HG03575 (cell line): Measurements from ENCODE around the gene ACTG1.

Experiments
- ATAC-seq: cut with Tn5 transposase; IDR thresholded peaks from one replicate; pipeline ENCODE4 v1.9.1; 2021; ENCODE audit not compliant: unreplicated experiment, insufficient number of reproducible peaks, low FRiP score; ENCODE audit errors: extremely low read depth

The ACTG1 gene

DNA sequence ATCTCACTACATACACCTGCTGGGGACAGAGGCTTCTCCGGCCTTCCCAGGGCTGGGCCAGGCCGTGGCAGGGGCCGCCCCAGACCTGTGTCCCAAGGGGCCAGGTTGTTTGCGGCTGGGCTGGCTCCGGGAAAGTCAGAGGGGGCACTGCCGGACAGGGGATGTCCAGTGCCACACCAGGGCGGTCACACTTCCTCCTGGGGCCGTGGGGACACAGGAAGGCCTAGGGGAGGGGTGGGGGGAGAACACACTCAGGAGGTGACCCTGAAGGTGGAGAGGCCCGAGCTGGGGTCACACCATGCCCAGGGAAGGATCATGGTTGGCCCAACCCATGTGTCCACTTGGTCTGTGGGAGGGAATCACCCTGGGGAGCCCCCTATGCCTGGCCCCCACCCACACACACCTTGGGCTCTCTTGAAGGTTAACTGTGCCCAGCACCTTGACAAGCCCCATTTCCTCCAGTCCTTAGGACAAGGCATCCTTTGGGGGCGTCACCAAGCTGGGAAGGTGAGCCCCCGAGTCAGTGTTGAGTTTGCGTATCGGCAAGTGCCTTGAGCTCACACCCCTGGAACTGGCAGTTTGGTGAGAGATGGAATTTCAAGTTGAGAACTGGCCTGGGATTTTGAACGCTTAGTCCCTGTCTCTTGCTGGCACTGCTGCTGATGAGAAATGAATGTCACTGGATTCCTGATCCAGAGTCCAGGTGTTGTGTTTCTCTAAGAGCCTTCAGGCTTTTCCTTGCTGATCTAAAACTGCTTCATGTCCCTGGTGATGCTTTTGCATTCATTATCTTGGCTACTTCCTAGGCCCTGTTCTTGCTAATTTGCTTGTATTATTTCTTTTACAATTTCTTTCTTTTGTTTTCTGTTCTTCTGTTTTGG is 7.7 kb upstream of the ACTG1 start:
- no peak for ATAC-seq

DNA sequence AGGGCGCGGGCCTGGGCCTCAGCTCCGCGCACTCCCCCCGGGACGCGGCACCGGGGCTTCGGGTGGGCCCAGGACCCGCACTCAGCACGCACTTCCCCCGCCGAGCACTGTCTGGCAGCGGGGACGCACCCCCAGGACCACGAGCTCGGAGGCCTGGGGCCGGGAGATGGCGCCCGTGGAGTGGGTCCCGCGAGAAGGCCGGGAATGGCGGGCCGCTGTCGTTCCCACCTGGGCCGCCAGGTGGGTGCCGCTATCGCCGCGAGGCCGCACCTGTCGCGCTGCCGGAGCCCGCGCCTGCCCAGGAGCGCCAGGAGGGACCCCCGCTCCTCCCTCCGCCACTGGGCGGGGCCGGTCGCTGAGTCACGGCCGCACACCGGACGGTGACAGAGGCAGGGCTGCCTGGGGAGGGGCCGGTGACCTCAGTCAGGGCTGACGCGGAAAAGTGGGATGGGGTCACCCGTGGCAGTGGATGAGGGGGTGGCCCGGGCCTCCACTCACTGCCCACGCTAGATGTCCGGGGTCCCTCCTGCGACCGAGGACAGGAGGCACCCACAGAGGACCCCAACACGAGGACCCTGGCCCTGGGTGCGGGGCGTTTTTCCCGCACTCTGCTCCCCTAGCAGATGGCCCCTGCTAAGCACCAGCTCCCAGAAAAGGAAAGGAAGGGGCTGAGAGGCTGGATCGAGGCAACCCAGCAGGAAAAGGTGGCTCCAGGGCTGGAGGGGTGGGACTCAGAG is 6.9 kb upstream of the ACTG1 start:
- ATAC-seq = no peak

DNA sequence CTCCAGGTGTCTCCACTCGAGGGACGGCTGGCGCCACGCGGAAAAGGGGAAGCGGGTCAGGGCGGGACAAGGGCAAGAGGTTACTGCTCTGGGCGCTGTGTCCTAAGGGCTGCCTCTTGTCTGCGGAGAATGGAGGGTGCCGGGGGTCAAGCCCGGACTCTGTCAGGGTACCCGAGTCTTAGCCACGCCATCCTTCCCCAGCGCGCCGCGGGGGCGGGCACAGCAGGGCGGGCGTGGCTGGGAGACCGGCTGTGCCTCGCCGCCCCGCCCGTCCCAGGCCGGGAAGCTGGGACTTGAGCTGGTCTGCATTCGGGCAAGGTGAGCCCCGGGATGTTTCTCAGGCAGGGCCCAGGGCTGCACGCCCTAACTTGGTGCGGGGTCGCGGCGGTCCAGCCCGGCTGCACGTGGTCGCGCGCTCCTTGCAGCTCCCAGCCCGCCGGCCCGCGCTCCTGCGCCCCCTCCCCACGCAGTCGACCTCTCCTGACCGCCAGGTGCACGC is 6.2 kb upstream of the ACTG1 start:
- ATAC-seq = no peak

DNA sequence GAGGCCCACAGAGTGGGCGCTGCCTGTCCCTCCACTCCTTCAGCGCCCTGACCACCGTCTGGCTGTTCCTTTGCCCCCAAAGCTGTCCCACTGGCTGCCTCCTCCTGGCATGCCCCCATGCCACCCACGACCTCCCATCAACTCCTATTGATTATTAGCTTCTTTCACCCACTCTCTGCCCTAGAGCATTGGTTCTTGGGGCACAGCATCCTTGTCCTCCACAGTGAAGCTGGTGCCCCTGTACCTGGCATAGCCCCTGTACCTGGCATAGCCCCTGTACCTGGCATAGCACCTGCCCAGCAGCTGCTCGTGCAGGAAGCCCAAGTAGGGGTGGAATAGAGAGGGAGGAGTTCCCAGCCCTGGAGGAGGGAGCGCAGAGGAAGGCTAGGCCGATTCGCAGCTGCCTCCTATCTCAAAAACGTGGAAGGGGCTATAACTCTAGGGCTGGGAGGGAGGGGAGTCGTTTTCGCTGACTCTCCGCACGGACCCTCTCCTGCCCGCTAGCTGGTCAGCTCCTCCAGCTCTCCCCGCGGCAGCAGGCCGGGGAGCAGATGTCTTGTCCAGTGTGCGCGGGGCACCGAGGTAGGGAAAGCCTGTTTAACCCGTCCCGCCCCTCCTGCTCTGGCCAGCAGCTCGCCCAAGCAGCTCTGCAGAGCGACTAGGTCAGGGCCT is 5.7 kb upstream of the ACTG1 start:
- ATAC-seq = no peak

DNA sequence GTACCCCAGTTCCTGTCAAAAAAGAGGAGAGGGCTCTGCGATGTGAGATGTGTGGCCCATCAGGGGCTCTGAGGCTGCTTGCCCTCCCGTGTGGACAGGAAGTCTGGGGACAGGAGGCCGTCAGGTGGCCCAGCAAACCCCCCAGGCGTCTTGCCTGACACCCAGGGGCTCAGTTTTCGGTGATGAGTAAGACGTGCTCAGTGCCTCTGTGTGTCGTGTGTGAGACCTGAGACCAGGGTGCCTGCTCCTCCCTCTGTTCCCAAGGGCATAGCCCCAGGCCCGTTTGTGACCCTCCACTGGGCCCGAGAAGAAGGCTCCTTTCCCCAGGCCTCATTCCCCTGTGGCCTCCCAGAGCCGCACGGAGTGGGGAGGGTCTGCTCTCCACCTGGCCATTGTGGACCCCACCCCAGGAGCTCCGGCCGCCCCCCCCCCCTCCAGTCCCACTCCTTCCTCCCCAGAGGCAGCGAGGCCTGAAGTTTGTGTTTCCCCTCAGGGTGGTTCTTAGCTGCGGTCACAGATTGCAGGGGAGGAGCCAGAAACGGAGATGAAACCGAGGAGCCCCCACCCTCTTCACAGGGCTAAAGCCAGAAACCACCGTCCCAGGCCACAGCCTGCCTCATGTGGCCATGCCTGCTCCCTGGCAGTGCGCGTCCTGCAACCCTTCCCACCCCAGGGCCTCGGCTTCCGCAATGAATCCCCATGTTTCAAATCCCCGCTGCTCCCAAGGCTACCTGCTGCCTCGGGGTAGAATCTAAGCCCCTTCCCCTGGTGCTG is 4.9 kb upstream of the ACTG1 start:
- ATAC-seq = no peak

DNA sequence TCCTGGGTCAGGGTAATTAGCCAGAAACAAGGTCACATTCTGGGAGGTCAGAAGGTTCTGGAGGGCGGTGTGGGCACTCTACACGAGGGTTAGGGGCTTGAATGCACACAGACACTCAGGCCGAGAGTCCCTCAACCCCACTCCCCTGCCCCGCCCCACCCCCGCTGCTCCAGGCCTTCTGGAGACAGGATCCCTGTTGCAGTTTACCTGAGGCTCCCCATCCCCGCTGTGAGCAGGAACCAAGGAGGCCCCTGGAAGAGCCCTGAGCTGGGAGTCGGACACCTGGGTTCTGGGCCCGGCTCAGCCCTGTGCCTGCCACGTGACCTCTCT is 4.4 kb upstream of the ACTG1 start:
- no peak for ATAC-seq

DNA sequence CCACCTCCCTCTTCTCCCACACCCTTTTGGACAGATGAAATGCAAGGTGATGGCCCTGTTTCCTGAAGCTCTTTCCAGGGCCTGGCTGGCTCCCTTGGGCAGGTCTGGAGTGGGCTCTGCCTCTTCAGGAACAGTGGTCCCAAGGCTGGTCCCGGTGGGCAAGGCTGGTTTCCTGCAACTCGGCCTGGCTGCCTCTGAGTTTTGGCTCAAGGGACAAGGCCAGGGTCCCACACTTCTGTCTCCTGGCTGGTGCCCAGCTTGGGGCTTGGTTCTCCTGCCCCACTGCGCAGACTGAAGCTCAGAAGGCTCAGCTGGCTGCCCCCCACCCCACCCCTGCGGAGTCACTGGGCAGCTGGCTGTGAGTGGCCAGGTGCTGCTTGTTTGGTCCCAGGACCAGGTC is 3.8 kb upstream of the ACTG1 start:
- ATAC-seq = no peak

DNA sequence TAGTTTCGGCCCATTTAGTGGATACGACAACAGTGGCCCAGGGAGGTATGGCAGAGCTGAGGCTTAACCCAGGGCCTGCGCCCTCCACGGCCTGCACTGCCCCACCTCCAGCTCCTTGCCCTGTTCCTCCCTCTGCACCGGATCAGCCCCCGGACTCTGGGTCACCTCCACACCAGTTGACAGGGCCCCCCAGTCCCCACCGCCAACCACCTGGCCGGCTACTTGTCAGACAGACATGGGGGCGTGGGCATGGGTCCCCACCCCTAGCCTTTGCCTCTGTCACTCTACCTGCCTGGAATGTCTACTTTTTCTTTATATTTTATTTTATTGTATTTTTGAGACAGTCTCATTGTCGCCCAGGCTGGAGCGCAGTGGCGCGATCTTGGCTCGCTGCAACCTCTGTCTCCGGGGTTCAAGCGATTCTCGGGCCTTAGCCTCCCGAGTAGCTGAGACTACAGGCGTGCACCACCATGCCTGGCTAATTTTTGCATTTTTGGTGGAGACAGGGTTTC is 3.0 kb upstream of the ACTG1 start:
- ATAC-seq = no peak

DNA sequence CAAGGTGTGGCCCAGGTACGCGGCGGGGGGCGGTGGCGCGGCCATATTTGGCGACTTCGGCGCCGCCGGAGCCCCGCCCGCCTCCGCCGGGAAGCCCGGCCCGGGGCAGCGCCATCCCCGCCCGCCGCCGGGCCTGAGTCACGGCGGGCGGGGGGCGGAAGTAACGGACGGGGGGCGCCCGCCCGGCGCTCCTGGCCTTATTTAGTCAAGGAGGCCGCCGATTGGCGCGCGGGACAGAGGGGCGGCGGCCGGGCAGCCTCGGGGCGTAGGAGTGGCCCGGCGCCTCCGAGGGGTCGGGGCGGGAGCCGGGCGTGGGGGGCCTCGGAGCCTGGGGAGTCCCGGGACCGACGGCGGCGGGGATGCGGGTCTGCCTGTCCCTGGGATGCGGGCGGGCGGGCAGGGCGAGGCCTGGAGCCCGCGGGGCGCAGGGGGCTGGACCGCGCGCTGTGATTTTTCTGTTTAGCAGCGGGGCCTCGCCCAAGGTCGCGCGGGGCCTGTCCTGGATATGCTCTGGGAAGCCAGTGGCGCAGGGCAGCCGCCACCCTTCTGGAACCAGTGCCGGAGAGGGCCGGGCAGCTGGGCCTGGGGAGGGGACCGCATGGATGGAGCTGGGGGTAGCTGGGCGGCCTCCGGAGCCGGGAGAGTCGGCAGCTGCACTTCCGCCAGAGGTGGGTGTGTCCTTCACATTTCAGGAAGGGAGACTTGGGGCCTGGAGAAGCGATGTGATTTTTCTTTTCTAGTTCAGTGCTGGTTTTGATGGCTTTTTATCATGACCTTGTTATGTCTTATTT is 2.3 kb upstream of the ACTG1 start:
- no peak for ATAC-seq

DNA sequence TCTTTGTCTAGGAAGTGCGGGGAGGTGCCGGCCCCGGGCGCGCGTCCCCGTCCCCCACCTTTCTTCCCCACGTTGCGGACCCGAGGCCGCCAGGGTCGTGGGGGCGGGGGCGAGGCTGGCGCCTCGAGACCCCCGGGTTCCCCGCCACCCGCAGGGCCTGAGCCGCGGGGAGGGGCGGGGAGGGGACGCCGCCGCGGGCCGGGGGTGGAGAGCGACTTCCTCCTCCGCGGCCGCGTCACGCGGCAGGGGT is 1.8 kb upstream of the ACTG1 start:
- ATAC-seq = no peak

DNA sequence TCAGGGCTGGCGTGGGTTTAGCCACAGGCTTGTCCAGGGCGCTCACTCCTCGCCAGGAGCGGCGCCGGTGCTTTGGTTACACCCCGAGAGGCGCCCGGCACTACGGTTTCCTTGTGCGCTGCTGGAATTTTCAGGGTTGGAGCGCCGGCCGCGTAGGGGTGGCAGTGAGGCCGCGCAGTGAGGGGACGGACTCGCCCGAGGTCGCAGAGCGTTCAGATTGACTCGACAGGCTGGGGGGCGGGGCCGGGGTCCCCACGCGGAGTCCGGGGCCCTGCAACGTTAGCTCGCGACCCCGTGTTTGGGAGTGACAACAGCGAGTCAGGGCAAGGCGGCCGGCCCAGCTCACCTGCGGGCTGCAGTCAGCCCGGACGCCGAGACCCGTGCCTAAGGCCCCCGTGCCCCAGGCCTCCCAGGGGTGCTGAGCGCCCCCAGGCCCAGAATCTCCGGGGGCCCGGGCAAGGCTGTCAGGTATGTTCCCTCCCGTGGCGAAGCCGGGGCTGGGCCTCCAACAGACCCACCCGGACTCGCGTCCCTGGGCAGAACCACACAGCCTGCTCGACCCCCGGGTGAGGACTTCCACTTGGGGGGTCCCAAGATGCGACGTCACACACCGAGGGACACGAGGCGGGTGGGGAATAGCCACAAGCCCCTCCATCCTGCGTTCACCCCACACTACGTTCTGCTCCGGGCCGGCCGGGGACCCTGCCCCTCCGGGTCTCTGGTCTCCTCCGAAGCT is 1.3 kb upstream of the ACTG1 start:
- ATAC-seq = no peak

DNA sequence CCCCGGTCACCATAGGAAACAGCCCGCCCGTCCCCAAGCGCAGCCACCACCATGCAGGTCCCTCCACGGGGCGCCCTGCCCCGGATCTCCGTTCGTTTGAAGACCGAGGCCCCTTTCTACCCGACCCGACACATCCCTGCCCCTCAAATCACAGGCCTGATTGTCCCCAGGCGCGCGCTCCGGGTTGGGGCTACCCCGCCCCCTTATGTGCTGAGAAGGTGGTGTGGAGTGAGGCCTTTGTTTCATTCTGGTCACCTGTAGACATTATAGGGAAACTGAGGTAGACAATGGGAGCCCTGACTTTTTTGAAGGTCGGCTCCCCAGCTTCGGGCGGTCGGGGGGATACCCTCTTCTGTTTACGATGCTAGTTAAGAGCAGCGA is 763 bp upstream of the ACTG1 start:
- ATAC-seq = no peak

DNA sequence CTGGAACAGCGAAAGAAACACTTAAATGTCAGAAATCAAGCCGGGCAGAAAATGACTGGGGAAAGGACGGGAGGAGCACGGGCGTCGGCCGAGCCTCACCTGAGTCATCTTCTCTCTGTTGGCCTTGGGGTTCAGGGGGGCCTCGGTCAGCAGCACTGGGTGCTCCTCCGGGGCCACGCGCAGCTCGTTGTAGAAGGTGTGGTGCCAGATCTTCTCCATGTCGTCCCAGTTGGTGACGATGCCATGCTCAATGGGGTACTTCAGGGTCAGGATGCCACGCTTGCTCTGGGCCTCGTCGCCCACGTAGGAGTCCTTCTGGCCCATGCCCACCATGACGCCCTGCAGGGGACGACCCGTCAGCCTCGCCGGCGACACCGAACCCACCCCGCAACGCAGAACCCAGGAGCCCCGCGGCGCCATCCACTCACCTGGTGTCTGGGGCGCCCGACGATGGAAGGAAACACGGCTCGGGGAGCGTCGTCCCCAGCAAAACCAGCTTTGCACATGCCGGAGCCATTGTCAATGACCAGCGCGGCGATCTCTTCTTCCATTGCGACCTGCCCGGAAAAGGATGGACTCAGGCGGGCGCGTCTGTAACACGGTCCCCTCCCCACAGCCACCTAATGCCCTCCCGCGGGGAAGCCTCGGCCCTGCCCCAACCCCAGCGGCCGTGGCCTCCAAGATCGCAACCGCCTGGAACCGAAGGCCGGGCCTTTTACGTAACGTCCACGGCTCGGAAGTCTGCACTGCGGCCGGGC is 616 bp downstream of the ACTG1 start:
- no peak for ATAC-seq

DNA sequence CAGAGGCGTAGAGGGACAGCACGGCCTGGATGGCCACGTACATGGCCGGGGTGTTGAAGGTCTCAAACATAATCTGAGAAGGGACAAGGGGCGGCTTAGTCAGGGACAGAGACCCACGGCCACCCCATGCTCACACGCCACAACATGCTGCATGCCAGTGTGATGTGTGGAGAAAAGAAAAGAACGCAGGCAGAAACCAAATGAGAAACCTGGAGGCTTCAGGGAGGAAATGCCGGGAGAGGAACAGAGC is 1.1 kb downstream of the ACTG1 start:
- ATAC-seq = no peak

DNA sequence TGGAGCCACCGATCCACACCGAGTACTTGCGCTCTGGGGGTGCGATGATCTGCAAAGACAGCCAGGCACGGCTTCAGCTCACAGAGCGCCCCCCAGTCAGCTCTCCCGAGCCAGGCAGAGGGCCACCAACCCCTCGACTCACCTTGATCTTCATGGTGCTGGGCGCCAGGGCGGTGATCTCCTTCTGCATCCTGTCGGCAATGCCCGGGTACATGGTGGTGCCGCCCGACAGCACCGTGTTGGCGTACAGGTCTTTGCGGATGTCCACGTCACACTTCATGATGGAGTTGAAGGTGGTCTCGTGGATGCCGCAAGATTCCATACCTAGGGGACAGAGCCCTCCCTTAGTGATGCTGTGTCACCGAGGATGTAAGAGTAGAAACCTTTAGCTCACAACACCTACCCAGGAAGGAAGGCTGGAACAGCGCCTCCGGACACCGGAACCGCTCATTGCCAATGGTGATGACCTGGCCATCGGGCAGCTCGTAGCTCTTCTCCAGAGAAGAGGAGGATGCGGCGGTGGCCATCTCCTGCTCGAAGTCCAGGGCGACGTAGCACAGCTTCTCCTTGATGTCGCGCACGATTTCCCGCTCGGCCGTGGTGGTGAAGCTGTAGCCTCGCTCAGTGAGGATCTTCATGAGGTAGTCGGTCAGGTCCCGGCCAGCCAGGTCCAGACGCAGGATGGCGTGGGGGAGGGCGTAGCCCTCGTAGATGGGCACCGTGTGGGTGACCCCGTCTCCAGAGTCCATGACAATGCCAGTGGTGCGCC is 1.6 kb downstream of the ACTG1 start:
- no peak for ATAC-seq

DNA sequence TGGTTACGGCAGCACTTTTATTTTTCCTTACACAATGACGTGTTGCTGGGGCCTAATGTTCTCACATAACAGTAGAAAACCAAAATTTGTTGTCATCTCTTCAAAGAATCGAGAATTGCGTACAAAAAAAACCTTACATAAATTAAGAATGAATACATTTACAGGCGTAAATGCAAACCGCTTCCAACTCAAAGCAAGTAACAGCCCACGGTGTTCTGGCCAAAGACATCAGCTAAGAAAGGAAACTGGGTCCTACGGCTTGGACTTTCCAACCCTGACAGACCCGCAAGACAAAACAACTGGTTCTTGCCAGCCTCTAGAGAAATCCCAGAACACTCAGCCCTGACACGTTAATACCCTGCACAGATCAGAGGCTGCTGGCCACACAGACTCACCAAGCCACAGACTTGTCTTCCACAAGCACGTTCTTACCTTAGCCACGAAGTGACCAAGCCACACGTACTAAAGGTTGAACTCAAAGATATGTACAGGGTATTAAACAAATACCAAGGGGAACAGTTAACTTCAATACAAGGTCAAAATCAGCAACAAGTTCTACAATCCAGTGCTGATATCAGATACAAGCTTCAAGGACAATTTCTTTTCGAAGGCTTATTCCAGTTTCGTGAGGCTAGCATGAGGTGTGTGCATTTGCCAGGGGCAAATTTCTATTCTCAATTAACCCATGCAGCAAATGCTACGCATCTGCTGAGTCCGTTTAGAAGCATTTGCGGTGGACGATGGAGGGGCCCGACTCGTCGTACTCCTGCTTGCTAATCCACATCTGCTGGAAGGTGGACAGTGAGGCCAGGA is 2.4 kb downstream of the ACTG1 start:
- no peak for ATAC-seq
